Pancreas (tissue), 10 donors: ENCODE measurements around the gene GCSAM. TPM values are rescaled to one million over a fixed set of nuclear protein-coding genes. Genes with fewer than 3 reads are reported as not detected.

Source experiments
- ATAC-seq, 4 donors: fragments of 200-7000 bp; cut with Tn5 transposase; one replicate each; pipeline versions ENCODE4 v1.8.0 to v1.9.1; 2020; ENCODE audit warnings: mild to moderate bottlenecking in 4 of 4, moderate library complexity in 4 of 4
- DNase-seq, 6 donors: peaks; one replicate each; pipeline ENCODE4 v3.0.0-alpha.2; 2020
- FAIRE-seq: peaks from 2 replicates; lab custom pipeline; 2012; peaks lifted over from hg19 to GRCh38; lab: Jason Lieb, UNC
- H3K27ac ChIP-seq, 4 donors: fragments of 200-600 bp; sonication (generic); 1 replicate in 3 of 4; 2 replicates in 1 of 4; pipeline versions ENCODE4 v1.5.0 to v1.8.0; 2020
- H3K27me3 ChIP-seq, 4 donors: fragments of 200-600 bp; one replicate each; pipeline ENCODE4 v1.8.0; 2021
- H3K36me3 ChIP-seq, 3 donors: fragments of 200-600 bp; sonication (generic) in 1 of 3; one replicate each; pipeline versions ENCODE4 v1.5.0 to v1.8.0; 2020 to 2021
- H3K4me1 ChIP-seq, 3 donors: fragments of 200-600 bp; one replicate each; pipeline ENCODE4 v1.8.0; 2021
- H3K4me3 ChIP-seq, 4 donors: fragments of 200-600 bp; sonication (generic) in 2 of 4; one replicate each; pipeline versions ENCODE4 v1.5.0 to v1.8.0; 2020 to 2021
- H3K9me3 ChIP-seq, 4 donors: fragments of 200-600 bp; one replicate each; pipeline ENCODE4 v1.8.0; 2021
- CTCF ChIP-seq, 4 donors: fragments of 200-600 bp; sonication (generic) in 3 of 4; IDR thresholded peaks; one replicate each; pipeline versions ENCODE4 v1.5.0 to v1.8.0; 2021; ENCODE audit warnings: antibody characterized with exemption in 4 of 4
- WGBS, 2 donors: extraction: QIAGEN DNeasy Blood & Tissue Kit; methylation state at CpG; one replicate each; pipeline ENCODE4 v1.1.7; 2013; 5-methylcytosine and 5-hydroxymethylcytosine counted together
- intact Hi-C, 3 donors: fragments of 100-400 bp; cut with DNase I; formaldehyde crosslinking; loops; one replicate each; pipeline versions ENCODE4 v1.11.1 to v1.14.2; 2022
- polyA plus RNA-seq, 2 donors: library from polyadenylated mRNA; stranded (reverse); fragments of 200-250 nt; gene quantifications; one replicate each; pipeline ENCODE4 v1.2.3, GENCODE V29; 2013
- total RNA-seq, 6 donors: library from RNA; stranded (reverse); fragmentation: NEBNext Ultra II Directional in 4 of 6; extraction: Animal tissue kit (Norgen Biotek cat#: 25700) in 4 of 6; gene quantifications; one replicate each; pipeline versions ENCODE4 v1.2.1 to v1.2.4, GENCODE V29; 2021 to 2023
- donor health status: healthy with polysubstance abuse.
- donor health status: DM: no; HTN: no; CAD: no; lungs with moderate emphysema.
- donor health status: DM: no; HTN: no; CAD: no.
- donor health status: control.
- donor health status: control.
- donor health status: Bipolar disorder and iron deficiency.
- donor health status: DM: yes; HTN: yes; CAD: no.
- donor health status: DM: no; HTN: no; CAD: no.
- donor health status: DM: no; HTN: no; CAD: no.
- donor health status: DM: yes; HTN: yes; CAD: no.

GCSAM gene
- total and polyA plus RNA-seq, 8 donors: 0.07 to 0.28 (median 0.25) TPM; not detected in 5

GRCh38 chr3:112132088-112132487 is 960 bp downstream of the GCSAM start:
- DNase-seq (no peak), ATAC-seq (no peak), FAIRE-seq (no peak)
- intact Hi-C loops: no loop called here
- no peaks in the 10 kb centered on the region for H3K9me3 ChIP-seq
- H3K27ac ChIP-seq: no peak overlapping the region
- H3K27me3 ChIP-seq: no peaks in the 10 kb centered on the region
- WGBS, 2 donors: 96 to 97% methylated on average over 3 of the region's 3 CpGs
- peaks cover 4 to 12% (median 6%) of the 10 kb centered on the region in 3 donors for H3K4me1 ChIP-seq
- no peak overlapping the region for H3K4me3 ChIP-seq
- peaks cover 0 to 18% (median 0%) of the 10 kb centered on the region in 3 donors for H3K36me3 ChIP-seq
- no peak for TF ChIP-seq CTCF (IDR thresholded peaks at IDR 0.05)

GRCh38 chr3:112131111-112131510 is 1.9 kb downstream of the GCSAM start:
- 96 to 97% methylated on average over 3 of the region's 3 CpGs for WGBS, 2 donors
- H3K27me3 ChIP-seq: no peaks in the 10 kb centered on the region
- H3K27ac ChIP-seq: no peak overlapping the region
- no peak for ATAC-seq
- intact Hi-C loops: no loop called here
- no peak overlapping the region for H3K4me3 ChIP-seq
- TF ChIP-seq CTCF (IDR thresholded peaks at IDR 0.05): no peak
- FAIRE-seq: no peak
- peaks cover 4 to 12% (median 6%) of the 10 kb centered on the region in 3 donors for H3K4me1 ChIP-seq
- DNase-seq: no peak
- peaks cover 0 to 18% (median 0%) of the 10 kb centered on the region in 3 donors for H3K36me3 ChIP-seq
- no peaks in the 10 kb centered on the region for H3K9me3 ChIP-seq

- Histone ChIP-seq H3K27me3 (no peaks in the 10 kb centered on the region), H3K4me1 (peaks cover 4 to 12% (median 6%) of the 10 kb centered on the region in 3 donors), H3K27ac (no peak overlapping the region), H3K4me3 (no peak overlapping the region), H3K36me3 (peaks cover 0 to 18% (median 0%) of the 10 kb centered on the region in 3 donors), H3K9me3 (no peaks in the 10 kb centered on the region)
- ATAC-seq (no peak), DNase-seq (no peak), FAIRE-seq (no peak)
- intact Hi-C loops: no loop called here
- 93 to 94% methylated on average over 3 of the region's 3 CpGs for whole genome bisulfite sequencing, 2 donors
- no peak for TF ChIP-seq CTCF (IDR thresholded peaks at IDR 0.05)
These were observed 2.4 kb downstream of the GCSAM start for GRCh38 chr3:112130638-112130993.

- Histone ChIP-seq H3K27me3 (no peaks in the 10 kb centered on the region), H3K9me3 (no peaks in the 10 kb centered on the region), H3K36me3 (peaks cover 0 to 18% (median 0%) of the 10 kb centered on the region in 3 donors), H3K27ac (no peak overlapping the region), H3K4me3 (no peak overlapping the region), H3K4me1 (peaks cover 4 to 11% (median 6%) of the 10 kb centered on the region in 3 donors)
- ATAC-seq (no peak), DNase-seq (no peak), FAIRE-seq (no peak)
- TF ChIP-seq CTCF (IDR thresholded peaks at IDR 0.05): no peak
- intact Hi-C loops: no loop called here
- WGBS, 2 donors: 92 to 96% methylated on average over 4 of the region's 4 CpGs
These were observed 3.0 kb downstream of the GCSAM start for GRCh38 chr3:112129925-112130637.
